DOHH2 (cell line): ENCODE data around the gene TPMT.

Source experiments
- H3F3A ChIP-seq: fragments of 200-600 bp; sonication (generic), shearing (Covaris generic); 2 replicates; pipeline ENCODE4 v1.6.0; 2016; ENCODE audit warnings: antibody characterized with exemption, mild to moderate bottlenecking; ENCODE audit not compliant: control insufficient read depth, insufficient read depth
- H3K27ac ChIP-seq: fragments of 200-600 bp; sonication (generic); 2 replicates; pipeline ENCODE4 v1.5.1; 2014; ENCODE audit warnings: low read depth, mild to moderate bottlenecking, low read length, moderate library complexity
- H3K27me3 ChIP-seq: fragments of 200-600 bp; sonication (generic); 2 replicates; pipeline ENCODE4 v1.6.1; 2014; ENCODE audit warnings: mild to moderate bottlenecking, low read length, mixed read lengths; ENCODE audit not compliant: control insufficient read depth
- H3K36me3 ChIP-seq: fragments of 200-600 bp; sonication (generic); 2 replicates; pipeline ENCODE4 v1.6.1; 2014; ENCODE audit warnings: mild to moderate bottlenecking, low read length, moderate library complexity, mixed read lengths; ENCODE audit not compliant: control insufficient read depth
- H3K4me1 ChIP-seq: fragments of 200-600 bp; sonication (generic); 2 replicates; pipeline ENCODE4 v1.6.1; 2014; ENCODE audit warnings: mild to moderate bottlenecking, low read length, mixed read lengths; ENCODE audit not compliant: control insufficient read depth
- H3K4me2 ChIP-seq: fragments of 200-600 bp; sonication (generic); 2 replicates; pipeline ENCODE4 v1.6.0; 2014; ENCODE audit warnings: mild to moderate bottlenecking, low read length, moderate library complexity
- H3K4me3 ChIP-seq: fragments of 200-600 bp; sonication (generic); 2 replicates; pipeline ENCODE4 v1.5.1; 2014; ENCODE audit warnings: mild to moderate bottlenecking, low read length, mixed read lengths
- H3K79me2 ChIP-seq: fragments of 200-600 bp; sonication (generic); 2 replicates; pipeline ENCODE4 v1.6.1; 2014; ENCODE audit warnings: mild to moderate bottlenecking, low read length, mixed read lengths; ENCODE audit not compliant: control insufficient read depth
- H3K9me2 ChIP-seq: fragments of 200-600 bp; sonication (generic); replicated peaks from 2 replicates; pipeline ENCODE4 v1.6.1; 2014; ENCODE audit warnings: mild to moderate bottlenecking, low read length, mixed read lengths; ENCODE audit not compliant: control insufficient read depth
- H3K9me3 ChIP-seq: fragments of 200-600 bp; sonication (generic); 2 replicates; pipeline ENCODE4 v1.6.1; 2014; ENCODE audit warnings: antibody characterized with exemption, low read length, mixed read lengths; ENCODE audit not compliant: control insufficient read depth, insufficient read depth
- H4K20me1 ChIP-seq: fragments of 200-600 bp; sonication (generic); 2 replicates; pipeline ENCODE4 v1.6.0; 2014; ENCODE audit warnings: low read depth, mild to moderate bottlenecking, antibody characterized with exemption, low read length, moderate library complexity; ENCODE audit not compliant: control insufficient read depth, insufficient read depth
- EZH2phosphoT487 ChIP-seq: fragments of 200-600 bp; sonication (generic); IDR thresholded peaks from 2 replicates; pipeline ENCODE4 v1.6.1; 2017; ENCODE audit warnings: borderline replicate concordance, mild to moderate bottlenecking, antibody characterized with exemption, low read length, moderate library complexity, mixed read lengths
- TF ChIP-seq, protein P1 (sequence below): fragments of 200-600 bp; sonication (generic); IDR thresholded peaks from one replicate; pipeline ENCODE4 v1.5.1; 2014; ENCODE audit warnings: antibody characterized with exemption, mild to moderate bottlenecking, low read depth, low read length; ENCODE audit not compliant: poor library complexity, severe bottlenecking

TPMT gene

DNA sequence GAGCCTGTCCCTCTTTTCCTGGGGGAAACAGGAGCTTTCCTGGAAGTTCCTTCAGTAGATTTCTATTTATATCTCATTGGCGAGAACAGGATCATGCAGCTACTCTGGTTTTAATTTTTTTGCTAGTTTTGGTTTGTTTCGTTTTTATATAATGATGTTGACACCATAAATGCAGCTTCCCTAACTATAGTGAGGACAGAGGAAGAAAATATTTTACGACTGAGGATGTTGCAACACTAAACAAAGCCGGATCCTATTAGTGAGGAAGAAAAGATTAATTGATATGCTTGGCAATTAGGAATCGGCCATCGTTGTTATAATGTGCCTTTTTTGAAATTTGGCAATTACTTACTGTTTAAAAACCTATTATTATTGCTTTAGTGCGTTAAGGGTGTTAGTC is 17.0 kb upstream of the TPMT start:
- Histone ChIP-seq H3K79me2 (no peaks in the 10 kb centered on the region), H3K36me3 (peaks cover 21% of the 10 kb centered on the region)

DNA sequence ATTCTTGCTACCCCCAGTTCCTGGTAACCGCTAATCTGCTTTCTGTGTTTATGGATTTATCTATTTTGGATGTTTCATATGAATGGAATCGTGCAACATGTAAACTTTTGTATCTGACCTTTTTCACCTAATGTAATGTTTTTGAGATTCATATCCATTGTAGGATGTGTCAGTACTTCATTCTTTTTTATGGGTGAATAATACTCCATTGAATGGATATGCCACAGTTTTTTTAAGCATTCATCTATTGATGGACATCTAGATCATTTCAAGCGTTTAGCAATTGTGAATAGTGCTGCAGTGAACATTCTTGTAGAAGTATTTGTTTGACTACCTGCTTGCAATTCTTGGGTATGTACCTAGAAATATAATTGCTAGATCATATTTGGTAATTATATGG is 13.4 kb upstream of the TPMT start:
- H3K27me3 ChIP-seq: no peaks in the 10 kb centered on the region
- H3K9me2 ChIP-seq: no peaks in the 10 kb centered on the region
- no peaks in the 10 kb centered on the region for H3K79me2 ChIP-seq
- H3K9me3 ChIP-seq: no peaks in the 10 kb centered on the region
- no peak overlapping the region for H3K4me2 ChIP-seq
- no peaks in the 10 kb centered on the region for H4K20me1 ChIP-seq
- H3F3A ChIP-seq: no peaks in the 10 kb centered on the region
- TF ChIP-seq, protein P1, sequence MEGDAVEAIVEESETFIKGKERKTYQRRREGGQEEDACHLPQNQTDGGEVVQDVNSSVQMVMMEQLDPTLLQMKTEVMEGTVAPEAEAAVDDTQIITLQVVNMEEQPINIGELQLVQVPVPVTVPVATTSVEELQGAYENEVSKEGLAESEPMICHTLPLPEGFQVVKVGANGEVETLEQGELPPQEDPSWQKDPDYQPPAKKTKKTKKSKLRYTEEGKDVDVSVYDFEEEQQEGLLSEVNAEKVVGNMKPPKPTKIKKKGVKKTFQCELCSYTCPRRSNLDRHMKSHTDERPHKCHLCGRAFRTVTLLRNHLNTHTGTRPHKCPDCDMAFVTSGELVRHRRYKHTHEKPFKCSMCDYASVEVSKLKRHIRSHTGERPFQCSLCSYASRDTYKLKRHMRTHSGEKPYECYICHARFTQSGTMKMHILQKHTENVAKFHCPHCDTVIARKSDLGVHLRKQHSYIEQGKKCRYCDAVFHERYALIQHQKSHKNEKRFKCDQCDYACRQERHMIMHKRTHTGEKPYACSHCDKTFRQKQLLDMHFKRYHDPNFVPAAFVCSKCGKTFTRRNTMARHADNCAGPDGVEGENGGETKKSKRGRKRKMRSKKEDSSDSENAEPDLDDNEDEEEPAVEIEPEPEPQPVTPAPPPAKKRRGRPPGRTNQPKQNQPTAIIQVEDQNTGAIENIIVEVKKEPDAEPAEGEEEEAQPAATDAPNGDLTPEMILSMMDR: no peak
- TF ChIP-seq EZH2phosphoT487: no peak
- no peak overlapping the region for H3K27ac ChIP-seq
- H3K4me1 ChIP-seq: no peaks in the 10 kb centered on the region
- no peak overlapping the region for H3K4me3 ChIP-seq
- peaks cover 23% of the 10 kb centered on the region for H3K36me3 ChIP-seq

More for the DNA sequence above, 17.0 kb upstream of the TPMT start:
- no peak overlapping the region for H3K27ac ChIP-seq
- H4K20me1 ChIP-seq: no peaks in the 10 kb centered on the region
- TF ChIP-seq, protein P1: no peak
- TF ChIP-seq EZH2phosphoT487: no peak
- H3K4me1 ChIP-seq: no peaks in the 10 kb centered on the region
- no peaks in the 10 kb centered on the region for H3K27me3 ChIP-seq
- no peak overlapping the region for H3K4me2 ChIP-seq
- no peaks in the 10 kb centered on the region for H3K9me3 ChIP-seq
- no peaks in the 10 kb centered on the region for H3F3A ChIP-seq
- no peaks in the 10 kb centered on the region for H3K9me2 ChIP-seq
- H3K4me3 ChIP-seq: no peak overlapping the region

- no peaks in the 10 kb centered on the region for H4K20me1 ChIP-seq
- no peak overlapping the region for H3K27ac ChIP-seq
- no peaks in the 10 kb centered on the region for H3K9me2 ChIP-seq
- no peaks in the 10 kb centered on the region for H3K4me1 ChIP-seq
- TF ChIP-seq, protein P1: no peak
- TF ChIP-seq EZH2phosphoT487: no peak
- H3F3A ChIP-seq: no peaks in the 10 kb centered on the region
- H3K9me3 ChIP-seq: no peaks in the 10 kb centered on the region
- peaks cover 23% of the 10 kb centered on the region for H3K36me3 ChIP-seq
- no peak overlapping the region for H3K4me3 ChIP-seq
- no peaks in the 10 kb centered on the region for H3K27me3 ChIP-seq
- no peak overlapping the region for H3K4me2 ChIP-seq
- H3K79me2 ChIP-seq: no peaks in the 10 kb centered on the region
Observed at GRCh38 chr6:18166312-18167036, 11.6 kb upstream of the TPMT start.
